GM19351 (cell line): ENCODE results near the gene EFCAB6.

Source experiments
- ATAC-seq: cut with Tn5 transposase; IDR thresholded peaks from one replicate; pipeline ENCODE4 v1.9.1; 2021; ENCODE audit warnings: mild to moderate bottlenecking, moderate library complexity; ENCODE audit not compliant: unreplicated experiment

Gene EFCAB6

GRCh38 chr22:43554694-43555365 is 257.3 kb downstream of the EFCAB6 start:
- no peak for ATAC-seq

- ATAC-seq = no peak
Measured at GRCh38 chr22:43554259-43554636, 257.9 kb downstream of the EFCAB6 start.

- ATAC-seq = no peak
Measured at GRCh38 chr22:43553451-43554258, 258.4 kb downstream of the EFCAB6 start.

GRCh38 chr22:43550672-43551071 is 261.4 kb downstream of the EFCAB6 start:
- ATAC-seq = no peak

- no peak for ATAC-seq
Measured at GRCh38 chr22:43550024-43550620, 262.0 kb downstream of the EFCAB6 start.

GRCh38 chr22:43546186-43546585 is 265.9 kb downstream of the EFCAB6 start:
- ATAC-seq = no peak

- ATAC-seq = no peak
Measured at GRCh38 chr22:43544289-43544673, 267.8 kb downstream of the EFCAB6 start.

GRCh38 chr22:43543522-43544288 is 268.4 kb downstream of the EFCAB6 start:
- no peak for ATAC-seq

- no peak for ATAC-seq
Measured at GRCh38 chr22:43542681-43543521, 269.2 kb downstream of the EFCAB6 start.

GRCh38 chr22:43541462-43542407 is 270.4 kb downstream of the EFCAB6 start:
- ATAC-seq = no peak

GRCh38 chr22:43541022-43541421 is 271.1 kb downstream of the EFCAB6 start:
- ATAC-seq = no peak

- no peak for ATAC-seq
Measured at GRCh38 chr22:43540529-43540923, 271.6 kb downstream of the EFCAB6 start.

GRCh38 chr22:43539572-43540528 is 272.3 kb downstream of the EFCAB6 start:
- ATAC-seq = no peak

- ATAC-seq = no peak
Measured at GRCh38 chr22:43537019-43537585, 275.0 kb downstream of the EFCAB6 start.

GRCh38 chr22:43535741-43536140 is 276.4 kb downstream of the EFCAB6 start:
- no peak for ATAC-seq

GRCh38 chr22:43535336-43535735 is 276.8 kb downstream of the EFCAB6 start:
- ATAC-seq = no peak

- no peak for ATAC-seq
Measured at GRCh38 chr22:43534916-43535315, 277.2 kb downstream of the EFCAB6 start.
